LNCAP (cell line): ENCODE measurements around the gene TNFRSF19.

Experiments
- CTCF ChIP-seq: fragments of 450-650 bp; IDR thresholded peaks from 2 replicates; pipeline ENCODE4 v1.5.1; 2017; ENCODE audit warnings: mild to moderate bottlenecking

Gene TNFRSF19

GRCh38 chr13:23710366-23710765, 140.2 kb downstream of the TNFRSF19 start:
- TF ChIP-seq CTCF: no peak

GRCh38 chr13:23711355-23711754, 141.1 kb downstream of the TNFRSF19 start:
- TF ChIP-seq CTCF: no peak

GRCh38 chr13:23714672-23715071, 144.5 kb downstream of the TNFRSF19 start:
- TF ChIP-seq CTCF: no peak

- no peak for TF ChIP-seq CTCF
Observed at GRCh38 chr13:23715092-23715761, 145.0 kb downstream of the TNFRSF19 start.

- peak; percentile 36; the same call in 1 of the 2 replicates for TF ChIP-seq CTCF
Observed at GRCh38 chr13:23715762-23716235, 145.6 kb downstream of the TNFRSF19 start.

DNA sequence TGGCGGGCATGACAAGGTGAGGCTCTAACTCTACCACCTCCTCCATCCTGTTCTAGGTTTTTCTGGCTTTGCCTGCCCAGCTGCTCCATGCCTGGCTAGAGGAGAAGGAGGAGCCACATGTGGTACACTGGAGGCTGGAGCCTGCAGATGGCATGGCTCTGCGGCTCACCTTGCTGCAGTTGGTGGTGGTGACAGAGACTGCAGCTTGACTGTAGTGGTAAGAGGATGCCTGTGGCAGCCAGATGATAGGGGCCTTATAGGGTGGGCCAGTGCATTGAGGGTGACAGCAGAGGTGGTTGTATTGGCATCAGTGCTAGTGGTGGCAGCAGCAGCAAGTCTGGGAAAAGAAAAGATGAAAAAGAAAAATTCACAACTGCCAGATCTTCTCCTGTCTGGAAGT, 146.2 kb downstream of the TNFRSF19 start:
- no peak for TF ChIP-seq CTCF

GRCh38 chr13:23718996-23719395, 148.8 kb downstream of the TNFRSF19 start:
- TF ChIP-seq CTCF: no peak
